ENCODE results near the gene SRSF9.
A peak's percentile ranks its signal among the peaks of the same experiment; 100 is the strongest.
"Not testable (repeated sequence)": the region's sequence is repeated elsewhere in the genome, so short reads cannot be mapped to it uniquely, and the experiment has no call there.

SRSF9 gene

GRCh38 chr12:120447992-120448391 lies 21.6 kb downstream of the SRSF9 start:
- DNase-seq, result no peak

GRCh38 chr12:120446844-120447178 lies 22.7 kb downstream of the SRSF9 start:
- DNase-seq, result not testable (repeated sequence)

GRCh38 chr12:120445911-120446843 lies 23.4 kb downstream of the SRSF9 start, which contains the start of the genes GATC and TRIAP1:
GATC (plus strand) TSS chr12:120446444; CDS start chr12:120446481, 37 bp downstream.
TRIAP1 (minus strand) TSS chr12:120446384; CDS start chr12:120446372, 12 bp downstream.
- peak; percentile 80 for DNase-seq

GRCh38 chr12:120444676-120445075 lies 24.9 kb downstream of the SRSF9 start:
- no peak for DNase-seq

GRCh38 chr12:120439646-120440247 lies 29.8 kb downstream of the SRSF9 start:
- peak; percentile 52 for DNase-seq

GRCh38 chr12:120438495-120439198 lies 30.9 kb downstream of the SRSF9 start:
- no peak for DNase-seq

GRCh38 chr12:120437735-120438494 lies 31.6 kb downstream of the SRSF9 start, which contains the start of gene COX6A1:
COX6A1 (plus strand) TSS chr12:120438113; CDS start chr12:120438127, 14 bp downstream.
- DNase-seq, result peak; percentile 96

- DNase-seq, result no peak
These were observed 36.6 kb downstream of the SRSF9 start for GRCh38 chr12:120432772-120433525.

- DNase-seq, result no peak
These were observed 40.2 kb downstream of the SRSF9 start for GRCh38 chr12:120429368-120429767.

GRCh38 chr12:120428597-120429229 lies 40.8 kb downstream of the SRSF9 start:
- no peak for DNase-seq

GRCh38 chr12:120425797-120426196 lies 43.8 kb downstream of the SRSF9 start:
- DNase-seq, result no peak

GRCh38 chr12:120422892-120423456 lies 46.6 kb downstream of the SRSF9 start:
- no peak for DNase-seq

GRCh38 chr12:120421701-120422100 lies 47.8 kb downstream of the SRSF9 start:
- DNase-seq, result no peak

- no peak for DNase-seq
These were observed 51.5 kb downstream of the SRSF9 start for GRCh38 chr12:120417917-120418580.

- DNase-seq, result no peak
These were observed 52.9 kb downstream of the SRSF9 start for GRCh38 chr12:120416490-120417216.

- no peak for DNase-seq
These were observed 55.5 kb downstream of the SRSF9 start for GRCh38 chr12:120413901-120414695.

- no peak for DNase-seq
These were observed 57.1 kb downstream of the SRSF9 start for GRCh38 chr12:120412421-120412820.

Measured in activated effector memory CD4-positive, alpha-beta T cell treated with Interleukin-2 at 50 U/mL for 16 hours (primary cell).